DMS53 treated with DMSO at 0.1 percent for 48 hours (cell line): ENCODE results near the gene RNU6-9.

ENCODE experiments used
- DNase-seq: peaks from one replicate; lab custom pipeline; 2025; ENCODE audit not compliant: unreplicated experiment; lab: John Stamatoyannopoulos, UW

Gene RNU6-9

GRCh38 chr19:917323-918151, 24.3 kb downstream of the RNU6-9 start, which contains the start of gene KISS1R:
Gene KISS1R, plus strand, starts transcription at chr19:917333. Its CDS starts 170 bp downstream, at chr19:917503.
- peak; percentile 31 for DNase-seq

DNA sequence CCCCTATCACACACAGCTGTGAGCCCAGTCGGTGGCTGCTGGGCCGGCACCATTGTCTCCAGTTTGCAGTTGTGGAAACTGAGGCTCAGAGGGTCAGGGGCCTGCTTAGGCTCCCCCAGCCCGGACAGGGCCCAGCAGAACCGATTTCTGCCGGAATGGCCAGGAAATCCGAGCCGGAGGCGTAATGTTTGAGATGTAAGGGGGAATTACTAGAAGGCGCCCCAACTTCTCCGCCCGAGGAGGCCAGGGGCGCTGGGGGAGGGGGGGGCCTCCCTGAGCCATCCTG, 24.8 kb downstream of the RNU6-9 start:
- DNase-seq = no peak

GRCh38 chr19:918481-919198, 25.4 kb downstream of the RNU6-9 start:
- DNase-seq = no peak

GRCh38 chr19:919199-920050, 26.1 kb downstream of the RNU6-9 start:
- DNase-seq = peak; percentile 59

- peak; percentile 63 for DNase-seq
These were observed 27.0 kb downstream of the RNU6-9 start for GRCh38 chr19:920051-920864.

DNA sequence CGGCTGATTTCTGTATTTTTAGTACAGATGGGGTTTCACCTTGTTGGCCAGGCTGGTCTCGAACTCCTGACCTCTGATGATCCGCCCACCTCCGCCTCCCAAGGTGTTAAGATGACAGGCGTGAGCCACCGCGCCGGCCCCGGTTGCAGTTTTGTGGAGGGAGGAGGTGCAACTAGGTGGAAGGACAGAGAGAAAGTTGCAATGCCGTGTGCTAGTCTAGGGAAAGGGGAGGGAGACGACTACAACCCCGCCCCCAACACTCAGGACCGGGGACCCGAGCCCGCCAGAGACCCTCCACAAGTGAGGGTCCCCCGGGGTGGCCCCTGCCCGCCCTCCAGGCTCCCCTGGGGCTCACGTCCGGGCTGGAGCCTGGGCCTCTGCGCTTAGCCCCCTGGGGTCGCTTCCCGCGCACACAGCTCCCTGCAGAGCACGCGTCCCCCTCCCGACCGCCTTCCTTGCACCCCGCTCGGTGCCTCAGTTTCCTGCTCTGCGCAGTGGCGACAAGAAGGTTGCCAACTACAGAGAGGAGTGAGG, 31.3 kb downstream of the RNU6-9 start:
- DNase-seq = no peak

DNA sequence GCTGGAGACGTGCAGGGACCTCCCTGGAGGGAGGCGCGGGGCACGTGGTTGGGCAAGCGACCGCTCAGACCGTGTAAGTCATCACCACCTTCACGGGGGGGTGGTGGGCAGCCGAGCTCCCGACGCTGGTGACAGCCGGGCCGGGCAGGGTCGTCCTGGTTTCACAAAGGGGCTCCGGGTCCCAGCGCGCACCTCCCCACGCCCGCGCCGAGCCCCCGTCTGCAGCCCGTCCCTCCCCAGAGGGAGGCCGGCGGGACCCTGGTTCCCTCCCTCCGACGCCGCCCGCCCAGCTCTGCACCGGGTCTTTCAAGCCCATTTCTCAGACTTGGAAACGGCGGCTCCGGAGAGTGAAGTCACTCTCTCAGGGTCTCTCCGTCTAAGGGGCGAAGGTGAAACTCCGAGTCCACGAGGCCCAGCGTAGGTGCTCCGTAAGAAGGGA, 31.8 kb downstream of the RNU6-9 start:
- peak; percentile 56 for DNase-seq

DNA sequence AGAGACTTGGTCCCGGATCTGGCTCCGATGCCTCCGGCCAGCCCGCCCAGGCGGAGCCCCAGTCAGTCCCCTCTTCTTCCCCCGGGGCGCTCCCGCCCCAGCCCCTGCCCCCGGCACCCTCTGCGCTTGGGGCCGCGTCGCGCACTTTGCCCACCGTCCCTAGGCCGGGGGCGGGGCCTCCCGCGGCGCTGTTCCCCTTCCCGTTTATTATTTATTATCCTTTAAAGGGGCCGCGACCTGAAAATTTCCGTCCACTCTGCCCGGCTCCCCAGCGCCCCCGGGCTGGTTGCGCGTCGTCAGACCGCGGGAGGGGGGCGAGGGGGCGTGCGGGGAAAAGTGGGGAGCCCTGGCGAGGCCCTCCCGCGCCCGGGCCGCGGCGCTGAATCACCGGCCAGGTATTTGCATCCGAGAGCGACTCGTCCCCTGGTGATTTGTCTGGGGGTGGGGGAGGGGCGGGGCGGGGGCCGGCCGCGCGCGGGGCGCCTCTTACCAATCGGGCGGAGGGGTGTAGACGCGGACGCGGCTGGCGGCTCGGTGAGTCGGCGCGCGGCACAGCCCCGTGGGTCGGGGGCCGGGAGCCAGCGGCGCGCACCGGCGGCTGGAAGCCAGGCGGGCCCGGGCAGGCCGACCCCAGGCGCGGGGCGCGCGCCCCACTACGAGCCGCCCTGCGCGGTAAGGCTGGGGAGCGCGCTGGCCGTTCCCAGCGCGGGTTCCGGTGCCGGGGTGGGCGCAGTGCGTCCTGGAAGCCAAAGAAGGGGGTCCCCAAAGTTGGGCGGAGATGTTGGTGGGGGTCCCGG, 32.4 kb downstream of the RNU6-9 start, which contains the start of gene ARID3A:
Gene ARID3A, plus strand, starts transcription at position 510 of the 797 bp plus-strand sequence. CDS start 3,494 bp downstream, outside the sequence.
- peak; percentile 70 for DNase-seq

DNA sequence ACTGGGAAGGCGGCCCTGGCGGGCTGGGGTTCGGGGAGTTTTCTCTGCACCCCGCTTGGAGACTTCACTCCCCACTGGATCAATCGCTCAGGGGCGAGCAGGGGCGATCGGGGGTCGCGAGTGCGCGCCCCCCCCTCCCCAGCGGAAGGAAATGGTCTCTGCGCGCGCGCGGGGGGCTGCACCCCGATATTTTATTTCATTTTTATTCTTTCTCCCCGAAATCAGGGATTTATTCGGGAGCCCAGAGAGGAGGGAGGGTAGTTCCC, 33.0 kb downstream of the RNU6-9 start:
- no peak for DNase-seq

GRCh38 chr19:926589-927350, 33.5 kb downstream of the RNU6-9 start:
- DNase-seq = no peak

DNA sequence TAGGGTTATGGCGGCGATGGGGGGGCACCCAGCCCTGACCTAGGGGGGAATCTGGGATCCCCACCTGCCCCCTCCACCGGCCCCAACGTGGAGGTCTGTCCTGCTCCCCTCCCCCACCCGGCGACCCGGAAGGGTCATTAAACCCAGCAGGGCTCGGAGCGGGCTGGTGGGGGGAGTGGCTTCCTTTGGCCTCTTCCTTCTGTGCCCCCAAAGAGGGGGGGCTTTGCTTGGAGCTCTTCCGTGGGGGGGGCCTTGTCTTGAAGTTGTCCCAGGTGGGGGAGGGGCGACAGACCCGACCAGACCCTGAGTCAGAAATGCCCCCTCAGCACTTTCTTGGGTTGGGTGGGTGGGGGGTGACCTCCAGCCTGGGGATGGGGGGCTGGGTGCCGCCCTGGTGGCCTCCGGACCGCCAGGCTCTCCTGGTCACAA, 34.1 kb downstream of the RNU6-9 start:
- DNase-seq = no peak

DNA sequence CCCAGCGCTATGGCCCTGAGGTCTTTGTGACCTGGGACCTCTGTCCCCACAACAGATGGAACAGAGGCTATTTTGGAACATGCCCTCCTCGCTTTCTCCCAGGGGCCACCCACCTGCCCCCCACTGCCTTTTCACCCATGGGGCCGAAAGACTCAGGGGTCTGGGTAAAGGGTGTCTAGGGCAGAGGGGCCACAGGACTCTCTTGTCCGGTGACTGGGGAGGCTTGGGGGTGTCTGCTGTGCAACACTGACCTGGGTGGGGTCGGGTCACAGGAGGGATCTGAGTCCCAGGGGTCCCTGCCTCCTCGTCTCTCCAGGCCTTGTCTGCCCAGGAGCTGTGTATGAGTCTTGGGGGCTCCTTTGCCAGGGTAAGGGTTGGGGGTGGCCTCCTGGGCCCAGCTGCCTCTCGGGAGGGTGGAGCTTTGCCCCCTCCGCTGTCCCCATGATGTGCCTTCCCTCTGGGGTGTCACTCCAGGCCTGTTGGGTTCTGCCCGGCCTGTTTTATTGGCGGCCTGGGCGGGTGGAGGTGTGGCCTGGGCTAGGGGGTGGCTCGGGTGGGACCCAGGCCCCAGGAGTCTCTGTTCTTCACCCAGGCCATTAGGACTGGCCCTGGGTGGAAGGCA, 34.6 kb downstream of the RNU6-9 start:
- no peak for DNase-seq

GRCh38 chr19:928471-929202, 35.4 kb downstream of the RNU6-9 start:
- DNase-seq = no peak

GRCh38 chr19:929203-929890, 36.1 kb downstream of the RNU6-9 start:
- DNase-seq = no peak

DNA sequence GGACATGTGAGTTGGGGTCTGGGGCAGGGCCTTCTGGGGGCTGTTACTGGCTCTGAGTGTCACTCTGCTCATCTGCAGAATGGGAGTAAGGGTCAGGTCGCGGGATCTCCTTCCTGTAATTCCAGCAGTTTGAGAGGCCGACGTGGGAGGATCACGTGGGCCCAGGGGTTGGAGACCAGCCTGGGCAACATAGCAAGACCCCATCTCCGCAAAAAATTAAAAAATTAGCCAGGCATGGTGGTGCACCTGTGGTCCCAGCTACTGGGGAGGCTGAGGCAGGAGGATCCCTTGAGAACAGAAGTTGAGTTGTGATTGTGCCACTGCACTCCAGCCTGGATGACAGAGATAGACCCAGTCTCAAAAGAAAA, 36.6 kb downstream of the RNU6-9 start:
- DNase-seq = no peak

DNA sequence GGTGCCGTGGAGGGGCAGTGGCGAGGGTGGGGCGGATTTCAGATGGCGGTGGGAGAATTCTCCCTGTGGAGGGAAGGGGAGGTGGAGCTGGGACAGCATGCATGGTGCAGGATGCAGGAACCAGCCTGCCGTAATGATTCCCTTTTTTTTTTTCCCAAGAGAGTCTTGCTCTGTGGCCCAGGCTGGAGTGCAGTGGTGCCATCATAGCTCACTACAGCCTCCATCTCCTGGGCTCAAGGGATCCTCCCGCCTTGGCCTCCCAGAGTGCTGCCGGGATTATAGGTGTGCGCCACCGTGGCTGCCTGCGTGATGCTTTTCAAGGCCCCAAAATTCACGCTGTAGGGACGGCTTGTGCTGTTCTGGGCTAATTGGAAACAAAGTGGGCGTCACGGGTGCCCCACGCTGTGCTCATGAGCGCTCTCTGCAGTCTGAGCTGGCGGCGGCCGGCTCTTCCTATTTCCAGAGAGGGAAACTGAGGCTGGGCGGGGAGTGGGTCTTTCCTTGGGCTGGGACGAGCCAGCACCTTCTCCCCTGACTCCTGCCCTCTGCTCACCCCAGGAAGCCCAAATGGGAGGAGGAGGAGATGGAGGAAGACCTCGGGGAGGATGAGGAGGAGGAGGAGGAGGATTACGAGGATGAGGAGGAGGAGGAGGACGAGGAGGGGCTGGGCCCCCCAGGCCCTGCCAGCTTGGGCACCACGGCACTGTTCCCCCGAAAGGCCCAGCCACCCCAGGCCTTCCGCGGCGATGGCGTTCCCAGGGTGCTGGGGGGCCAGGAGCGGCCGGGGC, 38.8 kb downstream of the RNU6-9 start:
- no peak for DNase-seq
